Measurements from ENCODE around the gene CFTR. TPM values are rescaled to one million over a fixed set of nuclear protein-coding genes. Genes with fewer than 3 reads are reported as not detected.

Gene CFTR
- total RNA-seq, 2 donors from 2014 or later = not detected

Other genes with a start within 250 kb of the CFTR start
- not detected for gene WNT2, start 157.0 kb upstream of the CFTR start, total RNA-seq
- gene ASZ1, start 52.5 kb upstream of the CFTR start, total RNA-seq = not detected

All from activated T-cell treated with anti-CD3 and anti-CD28 coated beads, Interleukin-2, amount 50 U/mL, for 72 hours (primary cell).